ENCODE results near the gene MTCL3.

- TF ChIP-seq, protein P1, sequence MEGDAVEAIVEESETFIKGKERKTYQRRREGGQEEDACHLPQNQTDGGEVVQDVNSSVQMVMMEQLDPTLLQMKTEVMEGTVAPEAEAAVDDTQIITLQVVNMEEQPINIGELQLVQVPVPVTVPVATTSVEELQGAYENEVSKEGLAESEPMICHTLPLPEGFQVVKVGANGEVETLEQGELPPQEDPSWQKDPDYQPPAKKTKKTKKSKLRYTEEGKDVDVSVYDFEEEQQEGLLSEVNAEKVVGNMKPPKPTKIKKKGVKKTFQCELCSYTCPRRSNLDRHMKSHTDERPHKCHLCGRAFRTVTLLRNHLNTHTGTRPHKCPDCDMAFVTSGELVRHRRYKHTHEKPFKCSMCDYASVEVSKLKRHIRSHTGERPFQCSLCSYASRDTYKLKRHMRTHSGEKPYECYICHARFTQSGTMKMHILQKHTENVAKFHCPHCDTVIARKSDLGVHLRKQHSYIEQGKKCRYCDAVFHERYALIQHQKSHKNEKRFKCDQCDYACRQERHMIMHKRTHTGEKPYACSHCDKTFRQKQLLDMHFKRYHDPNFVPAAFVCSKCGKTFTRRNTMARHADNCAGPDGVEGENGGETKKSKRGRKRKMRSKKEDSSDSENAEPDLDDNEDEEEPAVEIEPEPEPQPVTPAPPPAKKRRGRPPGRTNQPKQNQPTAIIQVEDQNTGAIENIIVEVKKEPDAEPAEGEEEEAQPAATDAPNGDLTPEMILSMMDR (IDR thresholded peaks at IDR 0.05; ENCODE audit: poor library complexity, severe bottlenecking) = no peak
- TF ChIP-seq EP300 (conservative IDR thresholded peaks at IDR 0.05; ENCODE audit: poor library complexity, severe bottlenecking) = no peak
- no peak for TF ChIP-seq POLR2AphosphoS5 (IDR thresholded peaks at IDR 0.05)
These were observed 35.6 kb downstream of the MTCL3 start for GRCh38 chr6:127483399-127484055.
